Omental fat pad (tissue), 4 donors: ENCODE data around the gene UBE3B. TPM values are rescaled to one million over a fixed set of nuclear protein-coding genes. Genes with fewer than 3 reads are reported as not detected.
A peak's percentile ranks its signal among the peaks of the same experiment; 100 is the strongest.
"Not testable (repeated sequence)": the region's sequence is repeated elsewhere in the genome, so short reads cannot be mapped to it uniquely, and the experiment has no call there.

Source experiments
- ATAC-seq: fragments of 150-250 bp; one replicate; pipeline ENCODE4 v1.9.1; 2016; ENCODE audit warnings: mild to moderate bottlenecking, moderate library complexity; ENCODE audit not compliant: low FRiP score
- DNase-seq: peaks from one replicate; pipeline ENCODE4 v3.0.0-alpha.2; 2019; ENCODE audit warnings: low spot score
- total RNA-seq, 4 donors: library from RNA; depleted of rRNA; stranded (reverse); fragments of >200 nt; gene quantifications; one replicate each; pipeline ENCODE4 v1.1.0, GENCODE V29; 2016
- TF ChIP-seq, protein P1 (sequence below), 3 donors: fragments of 450-650 bp; IDR thresholded peaks; one replicate each; pipeline ENCODE4 v1.5.1; 2016 to 2017; ENCODE audit warnings: antibody characterized with exemption in 3 of 3, mild to moderate bottlenecking in 3 of 3, moderate library complexity in 2 of 3

The UBE3B gene
- total RNA-seq = 10 to 100 TPM; 36.6 to 82.4 (median 40.1) TPM

- ATAC-seq = peak; percentile 98
- DNase-seq = peak; percentile 66
- TF ChIP-seq, protein P1, sequence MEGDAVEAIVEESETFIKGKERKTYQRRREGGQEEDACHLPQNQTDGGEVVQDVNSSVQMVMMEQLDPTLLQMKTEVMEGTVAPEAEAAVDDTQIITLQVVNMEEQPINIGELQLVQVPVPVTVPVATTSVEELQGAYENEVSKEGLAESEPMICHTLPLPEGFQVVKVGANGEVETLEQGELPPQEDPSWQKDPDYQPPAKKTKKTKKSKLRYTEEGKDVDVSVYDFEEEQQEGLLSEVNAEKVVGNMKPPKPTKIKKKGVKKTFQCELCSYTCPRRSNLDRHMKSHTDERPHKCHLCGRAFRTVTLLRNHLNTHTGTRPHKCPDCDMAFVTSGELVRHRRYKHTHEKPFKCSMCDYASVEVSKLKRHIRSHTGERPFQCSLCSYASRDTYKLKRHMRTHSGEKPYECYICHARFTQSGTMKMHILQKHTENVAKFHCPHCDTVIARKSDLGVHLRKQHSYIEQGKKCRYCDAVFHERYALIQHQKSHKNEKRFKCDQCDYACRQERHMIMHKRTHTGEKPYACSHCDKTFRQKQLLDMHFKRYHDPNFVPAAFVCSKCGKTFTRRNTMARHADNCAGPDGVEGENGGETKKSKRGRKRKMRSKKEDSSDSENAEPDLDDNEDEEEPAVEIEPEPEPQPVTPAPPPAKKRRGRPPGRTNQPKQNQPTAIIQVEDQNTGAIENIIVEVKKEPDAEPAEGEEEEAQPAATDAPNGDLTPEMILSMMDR (IDR thresholded peaks at IDR 0.05) = no peak
These were observed at the start of gene UBE3B, which contains the start of gene KCTD10 for GRCh38 chr12:109477185-109477962. Gene UBE3B (plus strand): TSS chr12:109477634. CDS start chr12:109483552, 5,918 bp downstream. Gene KCTD10 (minus strand): TSS chr12:109477300. CDS start chr12:109477262, 38 bp downstream.

DNA sequence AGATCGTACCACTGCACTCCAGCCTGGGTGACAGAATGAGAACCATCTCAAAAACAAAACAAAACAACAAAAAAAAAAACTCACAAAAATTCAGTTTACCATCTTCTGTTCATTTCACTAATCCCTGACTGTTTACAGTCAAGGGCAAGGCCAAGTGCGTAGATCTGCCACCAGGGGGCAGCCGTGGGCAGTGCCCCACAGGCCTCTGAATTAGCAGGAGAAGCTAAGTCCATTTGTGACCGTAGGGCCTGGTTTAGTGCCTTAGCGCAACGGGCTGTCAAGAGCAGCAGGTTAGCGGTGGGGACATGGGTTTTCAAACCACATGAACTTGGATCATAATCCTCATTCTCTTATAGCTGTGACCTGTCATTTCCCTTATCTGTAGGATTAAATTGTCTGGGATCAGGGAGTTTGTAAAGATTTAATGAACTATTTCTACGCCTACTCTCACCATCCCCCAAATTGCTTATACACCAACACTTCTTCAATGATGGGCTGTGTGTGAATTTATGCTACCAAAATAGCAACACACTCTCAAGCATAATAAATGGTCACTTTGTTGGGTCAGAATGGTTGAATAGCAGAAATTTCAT is 49.3 kb upstream of the UBE3B start:
- peak; percentile 65 for DNase-seq
- TF ChIP-seq, protein P1 (IDR thresholded peaks at IDR 0.05) = peak in 2 of 3 donors; percentile 67 to 83
- peak; percentile 72 for ATAC-seq

GRCh38 chr12:109428804-109429203 is 48.6 kb upstream of the UBE3B start:
- not testable (repeated sequence) for DNase-seq, ATAC-seq

- no peak for ATAC-seq
- no peak for DNase-seq
- TF ChIP-seq, protein P1 (IDR thresholded peaks at IDR 0.05) = no peak
These were observed 47.2 kb upstream of the UBE3B start for GRCh38 chr12:109430244-109430643.

- TF ChIP-seq, protein P1 (IDR thresholded peaks at IDR 0.05) = no peak
- DNase-seq (no peak), ATAC-seq (no peak)
These were observed 45.0 kb upstream of the UBE3B start for GRCh38 chr12:109432431-109432830.

- peak; percentile 84 for DNase-seq
- ATAC-seq = peak; percentile 71
- TF ChIP-seq, protein P1 (IDR thresholded peaks at IDR 0.05) = peak in 1 of 3 donors; percentile 56
These were observed 44.6 kb upstream of the UBE3B start for GRCh38 chr12:109432842-109433304.

- TF ChIP-seq, protein P1 (IDR thresholded peaks at IDR 0.05) = no peak
- ATAC-seq = peak; percentile 52
- DNase-seq = no peak
These were observed 43.8 kb upstream of the UBE3B start for GRCh38 chr12:109433618-109434017.
